Fibroblast of lung (primary cell): ENCODE data around the gene MYL6. TPM values are rescaled to one million over a fixed set of nuclear protein-coding genes. Genes with fewer than 3 reads are reported as not detected.

Source experiments
- DNase-seq, 2 donors: peaks; one replicate each; pipeline versions ENCODE4 v3.0.0 to v3.0.0-alpha.2; 2010; ENCODE audit warnings: low read depth in 2 of 2
- H2AFZ ChIP-seq: 2 replicates; pipeline ENCODE4 v1.5.1; 2012; ENCODE audit warnings: low read length, control low read depth, inconsistent platforms
- H3K27ac ChIP-seq: 2 replicates; pipeline ENCODE4 v1.5.1; 2011; ENCODE audit warnings: low read length, control low read depth; ENCODE audit not compliant: insufficient read depth
- H3K27me3 ChIP-seq: 2 replicates; pipeline ENCODE4 v1.5.1; 2011; ENCODE audit warnings: mild to moderate bottlenecking, low read length; ENCODE audit not compliant: control insufficient read depth, insufficient read depth
- H3K36me3 ChIP-seq: 2 replicates; pipeline ENCODE4 v1.5.1; 2011; ENCODE audit warnings: low read length; ENCODE audit not compliant: control insufficient read depth, insufficient read depth
- H3K4me1 ChIP-seq: 2 replicates; pipeline ENCODE4 v1.5.1; 2011; ENCODE audit warnings: low read length; ENCODE audit not compliant: control insufficient read depth, insufficient read depth; ENCODE audit errors: extremely low read depth
- H3K4me2 ChIP-seq: 2 replicates; pipeline ENCODE4 v1.5.1; 2011; ENCODE audit warnings: low read length, control low read depth; ENCODE audit not compliant: insufficient read depth; ENCODE audit errors: extremely low read depth
- H3K4me3 ChIP-seq, 4 experiments: fragments of 200-600 bp in 1 of 4; sonication (generic) in 1 of 4; replicated peaks in 1 of 4; 2 replicates each; pipeline ENCODE4 v1.5.1; 2011 to 2016; ENCODE audit warnings: low read length in 4 of 4, low read depth in 3 of 4, mild to moderate bottlenecking in 3 of 4, control low read depth in 2 of 4, inconsistent platforms in 1 of 4, mixed read lengths in 1 of 4; ENCODE audit not compliant: insufficient read depth in 1 of 4; ENCODE audit errors: control extremely low read depth in 1 of 4
- H3K79me2 ChIP-seq: 2 replicates; pipeline ENCODE4 v1.5.1; 2012; ENCODE audit warnings: mild to moderate bottlenecking, low read length, inconsistent platforms; ENCODE audit not compliant: control insufficient read depth, insufficient read depth
- H3K9ac ChIP-seq: 2 replicates; pipeline ENCODE4 v1.5.1; 2011; ENCODE audit warnings: mild to moderate bottlenecking, low read length, control low read depth; ENCODE audit not compliant: insufficient read depth
- H3K9me3 ChIP-seq: 2 replicates; pipeline ENCODE4 v1.5.1; 2012; ENCODE audit warnings: low read depth, low read length; ENCODE audit not compliant: control insufficient read depth, insufficient read depth
- H4K20me1 ChIP-seq: 2 replicates; pipeline ENCODE4 v1.5.1; 2011; ENCODE audit warnings: low read length; ENCODE audit not compliant: control insufficient read depth, insufficient read depth; ENCODE audit errors: extremely low read depth
- EZH2 ChIP-seq: IDR thresholded peaks from 2 replicates; pipeline ENCODE4 v1.5.1; 2012; ENCODE audit warnings: low read length, control low read depth, mild to moderate bottlenecking; ENCODE audit errors: missing control alignments
- polyA plus RNA-seq, 2 donors: library from polyadenylated mRNA; depleted of rRNA in 1 of 2; stranded (reverse) in 1 of 2; unstranded in 1 of 2; fragments of >200 nt; gene quantifications; 2 replicates each; pipeline ENCODE4 v1.2.1, GENCODE V29; 2011 to 2012; ENCODE audit warnings: missing spikeins in 1 of 2
- total RNA-seq: library from RNA; depleted of rRNA; stranded (reverse); fragments of >200 nt; gene quantifications from 2 replicates; pipeline ENCODE4 v1.2.1, GENCODE V29; 2014
- TF ChIP-seq, protein P1 (sequence below), 2 donors: IDR thresholded peaks in 1 of 2; conservative IDR thresholded peaks in 1 of 2; 1 replicate in 1 of 2; 2 replicates in 1 of 2; pipeline ENCODE4 v1.5.1; 2011 to 2012; ENCODE audit warnings: low read length in 2 of 2, control low read depth in 1 of 2, inconsistent platforms in 1 of 2, low read depth in 1 of 2, mild to moderate bottlenecking in 1 of 2

Gene MYL6
- total and polyA plus RNA-seq, 2 donors (not counting 1 experiment from before 2014, with no cell fraction given), result 1,517 to 7,941 TPM

DNA sequence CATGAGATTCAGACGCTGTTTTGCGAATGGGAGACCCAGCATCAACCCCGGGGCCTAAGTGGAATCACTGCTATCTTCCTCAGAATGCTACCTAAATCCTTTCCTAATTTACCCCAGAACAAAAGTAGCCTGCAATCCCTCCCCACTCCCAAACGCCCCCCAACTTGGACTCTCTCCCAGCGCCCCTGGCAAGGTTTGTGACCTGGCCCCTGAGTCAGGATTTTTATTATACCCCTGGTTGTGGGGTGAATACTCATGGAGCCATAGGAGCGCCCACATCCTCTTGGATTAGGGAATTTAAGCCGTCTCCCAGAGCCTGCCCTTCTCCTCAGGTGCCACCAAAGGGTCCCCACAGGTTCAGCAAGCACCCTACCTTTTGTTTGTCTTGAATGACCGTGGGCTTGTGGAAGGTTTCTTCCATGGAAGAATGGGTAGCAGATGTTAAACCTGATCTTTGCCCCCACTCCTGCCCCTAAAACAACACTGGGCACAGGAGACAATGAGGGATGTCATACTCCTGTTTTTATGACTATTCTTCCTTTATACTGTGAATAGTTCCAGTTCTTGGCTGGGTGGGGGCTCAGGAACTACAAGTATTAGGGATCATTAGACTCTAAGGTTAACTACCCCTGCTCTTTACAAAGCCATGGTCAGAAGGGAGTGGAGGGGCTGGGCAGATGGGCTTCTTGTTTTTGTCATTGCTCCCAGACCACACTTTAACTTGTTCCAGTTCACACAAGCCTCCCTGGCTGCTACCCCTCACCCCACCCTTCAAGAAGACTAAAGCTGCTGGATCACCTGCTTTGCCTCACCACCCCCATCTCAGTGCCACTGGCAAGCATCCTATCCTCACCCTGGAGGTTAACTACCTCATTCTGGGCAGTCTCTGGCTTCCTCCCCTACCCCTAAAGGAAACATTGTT, 5.1 kb upstream of the MYL6 start:
- TF ChIP-seq, protein P1, sequence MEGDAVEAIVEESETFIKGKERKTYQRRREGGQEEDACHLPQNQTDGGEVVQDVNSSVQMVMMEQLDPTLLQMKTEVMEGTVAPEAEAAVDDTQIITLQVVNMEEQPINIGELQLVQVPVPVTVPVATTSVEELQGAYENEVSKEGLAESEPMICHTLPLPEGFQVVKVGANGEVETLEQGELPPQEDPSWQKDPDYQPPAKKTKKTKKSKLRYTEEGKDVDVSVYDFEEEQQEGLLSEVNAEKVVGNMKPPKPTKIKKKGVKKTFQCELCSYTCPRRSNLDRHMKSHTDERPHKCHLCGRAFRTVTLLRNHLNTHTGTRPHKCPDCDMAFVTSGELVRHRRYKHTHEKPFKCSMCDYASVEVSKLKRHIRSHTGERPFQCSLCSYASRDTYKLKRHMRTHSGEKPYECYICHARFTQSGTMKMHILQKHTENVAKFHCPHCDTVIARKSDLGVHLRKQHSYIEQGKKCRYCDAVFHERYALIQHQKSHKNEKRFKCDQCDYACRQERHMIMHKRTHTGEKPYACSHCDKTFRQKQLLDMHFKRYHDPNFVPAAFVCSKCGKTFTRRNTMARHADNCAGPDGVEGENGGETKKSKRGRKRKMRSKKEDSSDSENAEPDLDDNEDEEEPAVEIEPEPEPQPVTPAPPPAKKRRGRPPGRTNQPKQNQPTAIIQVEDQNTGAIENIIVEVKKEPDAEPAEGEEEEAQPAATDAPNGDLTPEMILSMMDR (conservative IDR thresholded peaks at IDR 0.05 in 1 of 2, IDR thresholded peaks at IDR 0.05 in 1 of 2; ENCODE audit: low read depth in 1 of 2, low read length in 2 of 2), result no peak
- no peak for TF ChIP-seq EZH2
- H3K27ac ChIP-seq, result peak overlapping the region; percentile 76
- peaks cover 16% of the 10 kb centered on the region for H3K4me1 ChIP-seq
- no peak for DNase-seq
- H3K79me2 ChIP-seq, result peaks cover 5% of the 10 kb centered on the region
- no peaks in the 10 kb centered on the region for H3K36me3 ChIP-seq
- H2AFZ ChIP-seq, result peak overlapping the region; percentile 18
- H3K4me3 ChIP-seq, result peak overlapping the region; percentile 53 to 83 (median 68)
- H3K9me3 ChIP-seq, result no peaks in the 10 kb centered on the region
- no peaks in the 10 kb centered on the region for H3K27me3 ChIP-seq
- no peaks in the 10 kb centered on the region for H4K20me1 ChIP-seq
- H3K9ac ChIP-seq, result peak overlapping the region; percentile 46
- peak overlapping the region; percentile 86 for H3K4me2 ChIP-seq

DNA sequence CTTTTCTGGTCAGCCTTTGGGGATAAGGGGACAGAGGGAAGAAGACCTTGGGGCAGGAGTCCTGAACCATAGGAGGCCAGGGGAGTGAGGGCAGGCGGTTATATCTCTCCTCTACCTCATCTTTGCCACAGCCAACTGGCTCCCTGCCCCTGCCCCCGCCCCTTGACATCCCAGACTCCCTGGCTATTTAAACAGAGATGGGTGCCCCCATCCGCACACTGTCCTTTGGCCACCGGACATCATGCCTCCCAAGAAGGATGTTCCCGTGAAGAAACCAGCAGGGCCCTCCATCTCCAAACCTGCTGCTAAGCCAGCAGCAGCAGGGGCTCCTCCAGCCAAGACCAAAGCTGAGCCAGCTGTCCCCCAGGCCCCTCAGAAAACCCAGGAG, 4.5 kb upstream of the MYL6 start:
- Histone ChIP-seq H3K9me3 (no peaks in the 10 kb centered on the region), H3K4me2 (peak overlapping the region; percentile 86), H3K27me3 (no peaks in the 10 kb centered on the region), H3K4me3 (peak overlapping the region in 1 of 4 experiments; percentile 83), H3K36me3 (no peaks in the 10 kb centered on the region), H4K20me1 (no peaks in the 10 kb centered on the region), H3K79me2 (peaks cover 10% of the 10 kb centered on the region), H3K9ac (no peak overlapping the region), H2AFZ (no peak overlapping the region), H3K27ac (no peak overlapping the region), H3K4me1 (peaks cover 16% of the 10 kb centered on the region)
- TF ChIP-seq EZH2, result no peak
- TF ChIP-seq, protein P1 (conservative IDR thresholded peaks at IDR 0.05 in 1 of 2, IDR thresholded peaks at IDR 0.05 in 1 of 2; ENCODE audit: low read depth in 1 of 2, low read length in 2 of 2), result no peak
- DNase-seq, result no peak

DNA sequence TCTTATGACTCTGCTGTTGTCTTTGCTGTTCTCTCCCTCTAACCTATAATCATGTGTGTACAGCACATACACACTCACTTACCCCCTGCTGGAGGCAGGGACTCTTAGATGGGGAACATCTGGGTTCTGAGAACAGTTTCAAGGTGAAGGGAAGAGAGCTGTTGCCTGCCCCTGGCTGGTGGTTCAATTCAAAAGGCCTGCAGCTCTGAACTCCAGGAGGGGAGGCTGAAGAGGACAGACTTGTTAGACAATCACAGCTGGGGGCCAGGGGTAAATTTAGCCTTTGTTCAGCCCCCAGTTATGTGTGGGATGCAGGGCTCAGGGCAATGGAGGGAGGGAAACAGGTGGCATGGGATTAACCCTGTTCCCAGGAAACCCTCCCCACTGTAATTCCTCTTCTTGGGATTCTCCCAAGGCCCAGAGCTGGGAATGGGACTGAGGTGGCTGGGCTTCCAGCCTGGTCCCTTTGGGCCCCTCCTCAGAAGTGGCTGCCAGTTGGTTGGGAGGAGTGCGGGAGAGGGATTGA, 3.9 kb upstream of the MYL6 start:
- Histone ChIP-seq H3K4me2 (peak overlapping the region; percentile 2), H3K9ac (no peak overlapping the region), H3K4me1 (peaks cover 16% of the 10 kb centered on the region), H3K27ac (no peak overlapping the region), H3K9me3 (no peaks in the 10 kb centered on the region), H3K4me3 (no peak overlapping the region), H2AFZ (no peak overlapping the region), H3K36me3 (no peaks in the 10 kb centered on the region), H3K79me2 (peaks cover 17% of the 10 kb centered on the region), H3K27me3 (no peaks in the 10 kb centered on the region), H4K20me1 (no peaks in the 10 kb centered on the region)
- TF ChIP-seq, protein P1 (conservative IDR thresholded peaks at IDR 0.05 in 1 of 2, IDR thresholded peaks at IDR 0.05 in 1 of 2; ENCODE audit: low read depth in 1 of 2, low read length in 2 of 2), result no peak
- TF ChIP-seq EZH2, result no peak
- no peak for DNase-seq
